Heart left ventricle (tissue), 13 donors: Measurements from ENCODE around the gene CDH13.

ENCODE experiments used
- POLR2A ChIP-seq, 2 donors: fragments of 450-650 bp; IDR thresholded peaks; one replicate each; pipeline ENCODE4 v1.6.1; 2017; ENCODE audit warnings: antibody characterized with exemption in 2 of 2, mild to moderate bottlenecking in 2 of 2, moderate library complexity in 2 of 2
- TF ChIP-seq, protein P1 (sequence below), 12 donors: fragments of 200-600 bp; sonication (generic) in 4 of 12; IDR thresholded peaks; one replicate each; pipeline versions ENCODE4 v1.5.0 to v1.8.0; 2018 to 2022; ENCODE audit warnings: antibody characterized with exemption in 12 of 12, mild to moderate bottlenecking in 5 of 12
- donor health status: ischemic (EF 13 %, LVEDD 7.1; RV severe dilation, severe dysfunction).
- donor health status: DM: no; HTN: yes; CAD: no.
- donor health status: DM: no; HTN: no; CAD: no.
- donor health status: ischemic (EF 25% LVEDD 6.9; RV normal size, moderate dysfunction).
- donor health status: ischemic (EF 25% LVEDD 5.7; RV mildly dilated, moderate dysfunction).
- donor health status: ischemic (EF 35%, LVEDD 5.7; RV mildly dilated, moderate dysfunction).
- donor health status: nonischemic (EF 11% LVEDD 7.7; RV severe dilation, severe dysfunction).
- donor health status: DM: yes; HTN: yes; CAD: no.
- donor health status: PGD.
- donor health status: ischemic (EF 29% LVEDD 5.4; RV normal size, mild dysfunction).
- donor health status: nonischemic (EF 23%, LVEDD 6.1; RV moderate dilation, normal function).

- TF ChIP-seq, protein P1, sequence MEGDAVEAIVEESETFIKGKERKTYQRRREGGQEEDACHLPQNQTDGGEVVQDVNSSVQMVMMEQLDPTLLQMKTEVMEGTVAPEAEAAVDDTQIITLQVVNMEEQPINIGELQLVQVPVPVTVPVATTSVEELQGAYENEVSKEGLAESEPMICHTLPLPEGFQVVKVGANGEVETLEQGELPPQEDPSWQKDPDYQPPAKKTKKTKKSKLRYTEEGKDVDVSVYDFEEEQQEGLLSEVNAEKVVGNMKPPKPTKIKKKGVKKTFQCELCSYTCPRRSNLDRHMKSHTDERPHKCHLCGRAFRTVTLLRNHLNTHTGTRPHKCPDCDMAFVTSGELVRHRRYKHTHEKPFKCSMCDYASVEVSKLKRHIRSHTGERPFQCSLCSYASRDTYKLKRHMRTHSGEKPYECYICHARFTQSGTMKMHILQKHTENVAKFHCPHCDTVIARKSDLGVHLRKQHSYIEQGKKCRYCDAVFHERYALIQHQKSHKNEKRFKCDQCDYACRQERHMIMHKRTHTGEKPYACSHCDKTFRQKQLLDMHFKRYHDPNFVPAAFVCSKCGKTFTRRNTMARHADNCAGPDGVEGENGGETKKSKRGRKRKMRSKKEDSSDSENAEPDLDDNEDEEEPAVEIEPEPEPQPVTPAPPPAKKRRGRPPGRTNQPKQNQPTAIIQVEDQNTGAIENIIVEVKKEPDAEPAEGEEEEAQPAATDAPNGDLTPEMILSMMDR (IDR thresholded peaks at IDR 0.05) = no peak
- TF ChIP-seq POLR2A (IDR thresholded peaks at IDR 0.05) = no peak
Measured at GRCh38 chr16:83137894-83138293, 511.1 kb downstream of the CDH13 start.
